ENCODE measurements around the gene HECW1.
"Not testable (repeated sequence)": the region's sequence is repeated elsewhere in the genome, so short reads cannot be mapped to it uniquely, and the experiment has no call there.

Gene HECW1

DNA sequence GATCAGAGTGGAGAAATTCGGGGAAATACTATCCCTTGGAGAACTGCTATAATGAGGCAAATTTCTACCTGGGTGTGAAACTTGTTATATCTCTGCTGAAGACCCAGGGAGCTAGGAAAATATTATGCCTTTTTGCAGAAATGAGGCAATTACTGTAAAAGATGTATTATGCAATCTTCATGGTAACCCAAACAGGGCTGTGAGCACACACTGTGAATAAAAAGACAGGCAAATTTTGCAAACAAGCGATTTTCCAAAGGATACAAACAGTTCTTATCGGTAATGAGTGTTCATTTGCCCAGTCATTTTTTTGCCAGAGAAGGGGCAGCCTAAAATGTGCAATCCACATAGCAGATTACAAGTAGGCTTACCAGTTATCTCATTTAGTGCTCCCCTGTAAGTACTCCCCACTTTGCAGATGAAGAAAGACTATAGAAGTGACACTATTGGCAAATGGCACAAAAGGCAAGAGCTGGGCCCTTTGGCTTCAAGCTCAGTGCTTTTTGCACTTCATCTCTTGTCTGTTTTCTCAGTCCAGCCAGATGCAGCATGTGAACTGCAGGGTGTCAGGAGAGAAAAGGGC, 205.8 kb downstream of the HECW1 start:
- DNase-seq (ENCODE audit: insufficient read length, low spot score), result no peak
- no peak for FAIRE-seq
- TF ChIP-seq POU2F2 (IDR thresholded peaks at IDR 0.05; ENCODE audit: low read depth, low read length) (no peak), POLR2AphosphoS5 (IDR thresholded peaks at IDR 0.05; ENCODE audit: low read depth, low read length) (no peak), PAX5 (IDR thresholded peaks at IDR 0.05; ENCODE audit: insufficient read depth, low read length, severe bottlenecking) (no peak), TAF1 (IDR thresholded peaks at IDR 0.05; ENCODE audit: low read depth, low read length) (no peak), SPI1 (IDR thresholded peaks at IDR 0.05; ENCODE audit: low read depth, low read length) (no peak), POLR2A (IDR thresholded peaks at IDR 0.05; ENCODE audit: low read depth, low read length) (no peak)

GRCh38 chr7:43325595-43325994, 213.1 kb downstream of the HECW1 start:
- TF ChIP-seq PAX5 (IDR thresholded peaks at IDR 0.05; ENCODE audit: insufficient read depth, low read length, severe bottlenecking) (no peak), POLR2AphosphoS5 (IDR thresholded peaks at IDR 0.05; ENCODE audit: low read depth, low read length) (no peak), SPI1 (IDR thresholded peaks at IDR 0.05; ENCODE audit: low read depth, low read length) (no peak), POU2F2 (IDR thresholded peaks at IDR 0.05; ENCODE audit: low read depth, low read length) (no peak), POLR2A (IDR thresholded peaks at IDR 0.05; ENCODE audit: low read depth, low read length) (no peak), TAF1 (IDR thresholded peaks at IDR 0.05; ENCODE audit: low read depth, low read length) (no peak)
- FAIRE-seq, result no peak

DNA sequence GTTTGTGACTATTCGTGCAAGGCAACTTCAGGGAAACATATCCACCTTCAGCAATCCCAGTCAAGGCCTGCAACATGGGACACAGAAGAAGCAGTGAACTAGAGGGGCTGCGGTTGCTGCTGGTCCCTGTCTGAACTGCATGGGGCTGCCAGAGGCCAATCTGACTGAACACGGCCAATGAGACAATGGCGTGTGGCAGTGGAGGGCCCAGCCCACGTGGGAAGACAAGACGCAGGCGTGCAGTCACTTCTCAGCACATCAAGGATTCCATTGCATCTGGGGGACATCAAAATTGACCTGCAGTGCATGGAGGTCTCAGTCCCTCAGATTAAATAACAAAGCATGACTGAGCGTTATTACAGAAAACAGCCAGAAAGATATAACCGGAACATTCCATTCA, 215.9 kb downstream of the HECW1 start:
- no peak for TF ChIP-seq SPI1 (IDR thresholded peaks at IDR 0.05; ENCODE audit: low read depth, low read length)
- no peak for TF ChIP-seq POU2F2 (IDR thresholded peaks at IDR 0.05; ENCODE audit: low read depth, low read length)
- no peak for TF ChIP-seq TAF1 (IDR thresholded peaks at IDR 0.05; ENCODE audit: low read depth, low read length)
- TF ChIP-seq POLR2AphosphoS5 (IDR thresholded peaks at IDR 0.05; ENCODE audit: low read depth, low read length), result no peak
- TF ChIP-seq POLR2A (IDR thresholded peaks at IDR 0.05; ENCODE audit: low read depth, low read length), result no peak
- TF ChIP-seq PAX5 (IDR thresholded peaks at IDR 0.05; ENCODE audit: insufficient read depth, low read length, severe bottlenecking), result no peak
- no peak for FAIRE-seq
- no peak for DNase-seq (ENCODE audit: insufficient read length, low spot score)

More at GRCh38 chr7:43325595-43325994, 213.1 kb downstream of the HECW1 start:
- DNase-seq (ENCODE audit: insufficient read length, low spot score), result no peak

DNA sequence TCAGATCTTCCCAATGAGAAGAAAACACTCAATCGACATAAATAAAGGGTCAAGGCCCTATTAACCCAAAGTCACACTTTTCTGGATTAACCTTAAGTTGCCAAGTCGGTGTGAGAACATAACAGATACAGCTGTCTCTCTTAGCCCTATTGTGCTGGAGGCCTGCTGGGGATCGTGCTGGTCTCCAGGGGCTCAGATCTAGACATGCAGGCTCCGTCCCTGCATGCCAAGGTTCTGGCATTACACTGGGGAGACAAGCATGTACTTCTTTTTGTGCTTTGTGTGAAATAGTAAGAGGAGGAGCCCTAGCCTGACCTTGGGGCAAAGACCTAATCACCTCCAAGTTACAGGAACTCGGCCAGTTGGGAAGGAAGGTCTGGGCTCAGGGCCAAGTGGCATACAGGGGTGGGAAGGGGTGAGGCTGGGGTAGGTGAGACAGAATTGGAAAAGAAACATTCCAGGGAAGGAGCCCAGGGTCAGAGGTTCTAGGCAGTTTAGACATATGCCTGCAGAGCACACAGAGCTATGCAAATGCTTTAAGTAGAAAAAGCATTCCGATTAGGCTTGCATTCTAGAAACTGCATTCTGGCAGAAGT, 216.4 kb downstream of the HECW1 start:
- no peak for FAIRE-seq
- DNase-seq (ENCODE audit: insufficient read length, low spot score), result no peak
- TF ChIP-seq POU2F2 (IDR thresholded peaks at IDR 0.05; ENCODE audit: low read depth, low read length) (no peak), TAF1 (IDR thresholded peaks at IDR 0.05; ENCODE audit: low read depth, low read length) (no peak), SPI1 (IDR thresholded peaks at IDR 0.05; ENCODE audit: low read depth, low read length) (no peak), PAX5 (IDR thresholded peaks at IDR 0.05; ENCODE audit: insufficient read depth, low read length, severe bottlenecking) (no peak), POLR2AphosphoS5 (IDR thresholded peaks at IDR 0.05; ENCODE audit: low read depth, low read length) (no peak), POLR2A (IDR thresholded peaks at IDR 0.05; ENCODE audit: low read depth, low read length) (no peak)

GRCh38 chr7:43332193-43332796, 219.8 kb downstream of the HECW1 start:
- TF ChIP-seq POLR2AphosphoS5 (IDR thresholded peaks at IDR 0.05; ENCODE audit: low read depth, low read length) (no peak), POLR2A (IDR thresholded peaks at IDR 0.05; ENCODE audit: low read depth, low read length) (no peak), POU2F2 (IDR thresholded peaks at IDR 0.05; ENCODE audit: low read depth, low read length) (no peak)
- DNase-seq (ENCODE audit: insufficient read length, low spot score) (no peak), FAIRE-seq (no peak)

GRCh38 chr7:43337191-43337590, 224.7 kb downstream of the HECW1 start:
- FAIRE-seq, result no peak
- TF ChIP-seq POLR2A (IDR thresholded peaks at IDR 0.05; ENCODE audit: low read depth, low read length) (no peak), SPI1 (IDR thresholded peaks at IDR 0.05; ENCODE audit: low read depth, low read length) (no peak), TAF1 (IDR thresholded peaks at IDR 0.05; ENCODE audit: low read depth, low read length) (no peak), POLR2AphosphoS5 (IDR thresholded peaks at IDR 0.05; ENCODE audit: low read depth, low read length) (no peak), PAX5 (IDR thresholded peaks at IDR 0.05; ENCODE audit: insufficient read depth, low read length, severe bottlenecking) (no peak), POU2F2 (IDR thresholded peaks at IDR 0.05; ENCODE audit: low read depth, low read length) (no peak)
- DNase-seq (ENCODE audit: insufficient read length, low spot score), result no peak

DNA sequence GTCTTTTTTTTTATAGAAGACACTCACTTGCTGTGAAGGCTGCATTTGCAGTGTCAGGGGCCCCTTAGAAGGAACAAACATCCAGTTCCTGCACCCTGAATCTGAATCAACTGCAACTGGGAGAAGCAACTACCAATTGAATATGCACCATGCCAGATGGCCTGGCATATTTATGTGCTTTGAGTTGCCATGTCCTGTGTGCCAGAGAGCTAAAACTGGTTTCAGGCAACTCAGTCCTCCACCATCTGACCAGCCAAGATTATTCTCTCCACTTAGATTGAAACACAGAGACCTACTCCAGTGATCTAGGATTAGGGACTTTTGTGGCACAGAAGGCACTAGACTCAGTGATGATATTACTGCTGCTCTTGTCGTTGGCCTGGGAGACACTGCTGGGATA, 225.4 kb downstream of the HECW1 start:
- no peak for TF ChIP-seq POLR2AphosphoS5 (IDR thresholded peaks at IDR 0.05; ENCODE audit: low read depth, low read length)
- no peak for TF ChIP-seq SPI1 (IDR thresholded peaks at IDR 0.05; ENCODE audit: low read depth, low read length)
- no peak for TF ChIP-seq POLR2A (IDR thresholded peaks at IDR 0.05; ENCODE audit: low read depth, low read length)
- TF ChIP-seq PAX5 (IDR thresholded peaks at IDR 0.05; ENCODE audit: insufficient read depth, low read length, severe bottlenecking), result no peak
- TF ChIP-seq POU2F2 (IDR thresholded peaks at IDR 0.05; ENCODE audit: low read depth, low read length), result no peak
- no peak for TF ChIP-seq TAF1 (IDR thresholded peaks at IDR 0.05; ENCODE audit: low read depth, low read length)
- FAIRE-seq (no peak), DNase-seq (ENCODE audit: insufficient read length, low spot score) (no peak)

DNA sequence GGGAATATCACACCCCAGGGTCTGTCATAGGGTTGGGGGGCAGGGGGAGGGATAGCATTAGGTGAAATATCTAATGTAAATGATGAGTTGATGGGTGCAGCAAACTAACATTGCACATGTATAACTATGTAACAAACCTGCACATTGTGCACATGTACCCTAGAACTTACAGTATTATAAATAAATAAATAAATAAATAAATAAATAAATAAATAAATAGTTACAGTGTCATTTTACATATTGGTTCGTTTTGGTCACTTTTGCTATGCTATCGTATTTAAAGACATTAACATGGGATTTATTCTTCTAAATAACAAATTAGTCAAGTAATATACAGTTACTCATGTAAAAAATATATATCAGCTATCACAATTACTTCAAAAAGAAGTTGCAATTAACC, 228.7 kb downstream of the HECW1 start:
- FAIRE-seq (no peak), DNase-seq (ENCODE audit: insufficient read length, low spot score) (no peak)
- TF ChIP-seq TAF1 (IDR thresholded peaks at IDR 0.05; ENCODE audit: low read depth, low read length) (no peak), SPI1 (IDR thresholded peaks at IDR 0.05; ENCODE audit: low read depth, low read length) (no peak), PAX5 (IDR thresholded peaks at IDR 0.05; ENCODE audit: insufficient read depth, low read length, severe bottlenecking) (no peak), POLR2A (IDR thresholded peaks at IDR 0.05; ENCODE audit: low read depth, low read length) (no peak), POLR2AphosphoS5 (IDR thresholded peaks at IDR 0.05; ENCODE audit: low read depth, low read length) (no peak), POU2F2 (IDR thresholded peaks at IDR 0.05; ENCODE audit: low read depth, low read length) (no peak)

DNA sequence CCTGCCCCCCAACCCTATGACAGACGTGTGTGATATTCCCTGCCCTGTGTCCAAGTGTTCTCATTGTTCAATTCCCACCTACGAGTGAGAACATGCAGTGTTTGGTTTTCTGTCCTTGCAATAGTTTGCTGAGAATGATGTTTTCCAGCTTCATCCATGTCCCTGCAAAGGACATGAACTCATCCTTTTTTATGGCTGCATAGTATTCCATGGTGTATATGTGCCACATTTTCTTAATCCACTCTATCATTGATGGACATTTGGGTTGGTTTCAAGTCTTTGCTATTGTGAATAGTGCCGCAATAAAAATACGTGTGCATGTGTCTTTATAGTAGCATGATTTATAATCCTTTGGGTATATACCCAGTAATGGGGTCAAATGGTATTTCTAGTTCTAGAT, 231.0 kb downstream of the HECW1 start:
- FAIRE-seq; DNase-seq (ENCODE audit: insufficient read length, low spot score): not testable (repeated sequence)

GRCh38 chr7:43345696-43346095, 233.2 kb downstream of the HECW1 start:
- not testable (repeated sequence) for FAIRE-seq

More at GRCh38 chr7:43345696-43346095, 233.2 kb downstream of the HECW1 start:
- not testable (repeated sequence) for DNase-seq (ENCODE audit: insufficient read length, low spot score)

All from GM12891 (cell line).